Keratinocyte (primary cell): Measurements from ENCODE around the gene CDR2L. TPM values are rescaled to one million over a fixed set of nuclear protein-coding genes. Genes with fewer than 3 reads are reported as not detected.
"Not testable (repeated sequence)": the region's sequence is repeated elsewhere in the genome, so short reads cannot be mapped to it uniquely, and the experiment has no call there.

Experiments
- DNase-seq: peaks from one replicate; pipeline ENCODE4 v3.0.0-alpha.2; 2011; ENCODE audit warnings: low read depth, missing footprints, low spot score
- FAIRE-seq: peaks from 2 replicates; lab custom pipeline; 2011; peaks lifted over from hg19 to GRCh38; lab: Jason Lieb, UNC
- H2AFZ ChIP-seq: 2 replicates; pipeline ENCODE4 v1.6.0; 2012; ENCODE audit warnings: low read length, control low read depth, inconsistent platforms; ENCODE audit not compliant: control insufficient read depth
- H3K27ac ChIP-seq: 2 replicates; pipeline ENCODE4 v1.5.1; 2011; ENCODE audit warnings: low read length; ENCODE audit not compliant: control insufficient read depth, insufficient read depth
- H3K27me3 ChIP-seq: 3 replicates; pipeline ENCODE4 v1.6.0; 2011; ENCODE audit warnings: low read length; ENCODE audit not compliant: control insufficient read depth, insufficient read depth; ENCODE audit errors: extremely low read depth
- H3K36me3 ChIP-seq, 2 experiments: 2 replicates in 1 of 2; 3 replicates in 1 of 2; pipeline ENCODE4 v1.5.1; 2011; ENCODE audit warnings: low read length in 2 of 2, mild to moderate bottlenecking in 1 of 2; ENCODE audit not compliant: control insufficient read depth in 2 of 2, insufficient read depth in 2 of 2; ENCODE audit errors: extremely low read depth in 1 of 2
- H3K4me1 ChIP-seq: 3 replicates; pipeline ENCODE4 v1.5.1; 2011; ENCODE audit warnings: low read length; ENCODE audit not compliant: control insufficient read depth, insufficient read depth; ENCODE audit errors: extremely low read depth
- H3K4me2 ChIP-seq: 3 replicates; pipeline ENCODE4 v1.6.0; 2011; ENCODE audit warnings: low read depth, low read length; ENCODE audit not compliant: control insufficient read depth, insufficient read depth; ENCODE audit errors: extremely low read depth
- H3K4me3 ChIP-seq, 3 experiments: fragments of 200-600 bp in 1 of 3; sonication (generic) in 1 of 3; 2 replicates in 2 of 3; 3 replicates in 1 of 3; pipeline ENCODE4 v1.5.1; 2011 to 2016; ENCODE audit warnings: low read length in 3 of 3, mild to moderate bottlenecking in 3 of 3, control low read depth in 2 of 3, inconsistent platforms in 1 of 3, low read depth in 1 of 3, mixed read lengths in 1 of 3, mixed run types in 1 of 3, moderate library complexity in 1 of 3; ENCODE audit not compliant: control insufficient read depth in 2 of 3, insufficient read depth in 2 of 3; ENCODE audit errors: extremely low read depth in 1 of 3
- H3K79me2 ChIP-seq: 2 replicates; pipeline ENCODE4 v1.6.0; 2012; ENCODE audit warnings: low read length; ENCODE audit not compliant: control insufficient read depth, insufficient read depth
- H3K9ac ChIP-seq: 3 replicates; pipeline ENCODE4 v1.6.0; 2011; ENCODE audit warnings: low read length; ENCODE audit not compliant: control insufficient read depth, insufficient read depth; ENCODE audit errors: extremely low read depth
- H3K9me1 ChIP-seq: 3 replicates; pipeline ENCODE4 v1.6.0; 2011; ENCODE audit warnings: low read length; ENCODE audit not compliant: control insufficient read depth, insufficient read depth; ENCODE audit errors: extremely low read depth
- H3K9me3 ChIP-seq: 2 replicates; pipeline ENCODE4 v1.5.1; 2012; ENCODE audit warnings: low read depth, low read length; ENCODE audit not compliant: control insufficient read depth
- H4K20me1 ChIP-seq: 3 replicates; pipeline ENCODE4 v1.6.0; 2011; ENCODE audit warnings: low read length; ENCODE audit not compliant: control insufficient read depth, insufficient read depth; ENCODE audit errors: extremely low read depth
- EZH2 ChIP-seq: IDR thresholded peaks from one replicate; pipeline ENCODE4 v1.6.1; 2012; ENCODE audit warnings: inconsistent platforms, mild to moderate bottlenecking, low read length, moderate library complexity
- dilution Hi-C: fragments of 300-500 bp; cut with MboI; formaldehyde crosslinking; loops from one replicate; pipeline ENCODE4 v1.7.0; 2020; ENCODE audit warnings: low sequenced_read_pairs; ENCODE audit not compliant: extremely low pct_ligation_motif_present
- polyA plus RNA-seq, 5 experiments: library from polyadenylated mRNA; depleted of rRNA in 3 of 5; stranded (reverse) in 3 of 5; stranded (forward) in 1 of 5; unstranded in 1 of 5; fragments of >200 nt; gene quantifications; 1 replicate in 1 of 5; 2 replicates in 3 of 5; 3 replicates in 1 of 5; pipeline versions ENCODE4 v1.2.1 to v1.2.3, GENCODE V29; 2011 to 2012; ENCODE audit warnings: missing spikeins in 2 of 5, low read depth in 1 of 5, low replicate concordance in 1 of 5
- TF ChIP-seq, protein P1 (sequence below), 3 experiments: IDR thresholded peaks in 1 of 3; conservative IDR thresholded peaks in 1 of 3; optimal IDR thresholded peaks in 1 of 3; 2 replicates in 2 of 3; 3 replicates in 1 of 3; pipeline versions ENCODE3 to v1.5.1; 2011; ENCODE audit warnings: low read length in 3 of 3, mild to moderate bottlenecking in 3 of 3, moderate library complexity in 2 of 3, control low read depth in 1 of 3, inconsistent platforms in 1 of 3; ENCODE audit not compliant: insufficient read depth in 2 of 3; ENCODE audit errors: extremely low read depth in 1 of 3

CDR2L gene
- polyA plus RNA-seq, 1 donor (not counting 4 experiments of a cell fraction or from before 2014, with no cell fraction given) = 7.1 TPM

DNA sequence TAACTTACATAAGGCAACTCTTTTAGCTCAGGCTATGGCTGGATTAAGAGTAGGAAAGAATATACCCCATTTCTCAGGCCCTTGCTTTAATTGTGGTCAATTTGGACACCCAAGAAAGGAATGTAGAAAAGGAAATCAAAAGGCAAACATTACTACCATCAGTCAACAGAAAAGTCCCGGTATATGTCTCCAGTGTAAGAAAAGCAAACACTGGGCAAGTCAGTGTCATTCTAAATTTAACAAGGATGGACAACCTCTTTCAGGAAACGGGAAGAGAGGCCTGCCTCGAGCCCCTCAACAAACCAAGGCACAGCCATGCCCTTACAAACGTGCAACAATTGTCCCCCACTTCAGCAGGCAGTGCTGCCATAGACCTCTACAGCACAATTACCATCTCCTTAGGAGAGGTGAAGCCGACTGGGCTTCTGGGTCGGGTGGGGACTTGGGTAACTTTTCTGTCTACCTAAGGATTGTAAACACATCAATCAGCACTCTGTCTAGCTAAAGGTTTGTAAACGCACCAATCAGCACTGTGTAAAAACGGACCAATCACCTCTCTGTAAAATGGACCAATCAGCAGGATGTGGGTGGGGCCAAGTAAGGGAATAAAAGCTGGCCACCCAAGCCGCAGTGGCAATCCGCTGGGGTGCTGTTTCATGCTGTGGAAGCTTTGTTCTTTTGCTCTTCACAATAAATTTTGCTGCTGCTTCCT is 37.4 kb downstream of the CDR2L start:
- H3K27ac ChIP-seq = no peak overlapping the region
- H3K4me3 ChIP-seq = no peak overlapping the region
- H3K4me1 ChIP-seq = no peaks in the 10 kb centered on the region
- no peaks in the 10 kb centered on the region for H3K9me3 ChIP-seq
- peaks cover 15 to 17% of the 10 kb centered on the region in 2 experiments for H3K36me3 ChIP-seq
- TF ChIP-seq EZH2 = no peak
- TF ChIP-seq, protein P1, sequence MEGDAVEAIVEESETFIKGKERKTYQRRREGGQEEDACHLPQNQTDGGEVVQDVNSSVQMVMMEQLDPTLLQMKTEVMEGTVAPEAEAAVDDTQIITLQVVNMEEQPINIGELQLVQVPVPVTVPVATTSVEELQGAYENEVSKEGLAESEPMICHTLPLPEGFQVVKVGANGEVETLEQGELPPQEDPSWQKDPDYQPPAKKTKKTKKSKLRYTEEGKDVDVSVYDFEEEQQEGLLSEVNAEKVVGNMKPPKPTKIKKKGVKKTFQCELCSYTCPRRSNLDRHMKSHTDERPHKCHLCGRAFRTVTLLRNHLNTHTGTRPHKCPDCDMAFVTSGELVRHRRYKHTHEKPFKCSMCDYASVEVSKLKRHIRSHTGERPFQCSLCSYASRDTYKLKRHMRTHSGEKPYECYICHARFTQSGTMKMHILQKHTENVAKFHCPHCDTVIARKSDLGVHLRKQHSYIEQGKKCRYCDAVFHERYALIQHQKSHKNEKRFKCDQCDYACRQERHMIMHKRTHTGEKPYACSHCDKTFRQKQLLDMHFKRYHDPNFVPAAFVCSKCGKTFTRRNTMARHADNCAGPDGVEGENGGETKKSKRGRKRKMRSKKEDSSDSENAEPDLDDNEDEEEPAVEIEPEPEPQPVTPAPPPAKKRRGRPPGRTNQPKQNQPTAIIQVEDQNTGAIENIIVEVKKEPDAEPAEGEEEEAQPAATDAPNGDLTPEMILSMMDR (optimal IDR thresholded peaks at IDR 0.05 in 1 of 3, IDR thresholded peaks at IDR 0.05 in 1 of 3, conservative IDR thresholded peaks at IDR 0.05 in 1 of 3; ENCODE audit: extremely low read depth in 1 of 3, insufficient read depth in 2 of 3, low read length in 3 of 3) = no peak
- no peak for FAIRE-seq
- no peak overlapping the region for H3K9ac ChIP-seq
- H4K20me1 ChIP-seq = no peaks in the 10 kb centered on the region
- no peak overlapping the region for H2AFZ ChIP-seq
- no peaks in the 10 kb centered on the region for H3K9me1 ChIP-seq
- no peak overlapping the region for H3K4me2 ChIP-seq
- DNase-seq = no peak
- H3K27me3 ChIP-seq = no peaks in the 10 kb centered on the region
- dilution Hi-C loops = no loop called here
- no peaks in the 10 kb centered on the region for H3K79me2 ChIP-seq

DNA sequence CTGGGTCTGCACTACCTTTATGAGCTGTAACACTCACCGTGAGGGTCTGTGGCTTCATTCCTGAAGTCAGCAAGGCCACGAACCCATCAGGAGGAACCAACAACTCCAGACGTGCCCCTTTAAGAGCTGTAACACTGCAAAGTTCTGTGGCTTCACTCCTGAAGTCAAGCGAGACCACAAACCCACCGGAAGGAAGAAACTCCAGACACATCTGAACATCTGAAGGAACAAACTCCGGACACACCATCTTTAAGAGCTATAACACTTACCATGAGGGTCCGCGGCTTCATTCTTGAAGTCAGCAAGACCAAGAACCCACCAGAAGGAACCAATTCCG is 37.9 kb downstream of the CDR2L start:
- H3K79me2 ChIP-seq, FAIRE-seq, H3K27me3 ChIP-seq, DNase-seq, H3K27ac ChIP-seq, H3K4me3 ChIP-seq, H3K4me1 ChIP-seq, H3K4me2 ChIP-seq, dilution Hi-C loops, H3K9me1 ChIP-seq, H4K20me1 ChIP-seq, H2AFZ ChIP-seq, H3K9me3 ChIP-seq, H3K9ac ChIP-seq: not testable (repeated sequence)
- H3K36me3 ChIP-seq = peaks cover 9 to 16% of the 10 kb centered on the region in 2 experiments

DNA sequence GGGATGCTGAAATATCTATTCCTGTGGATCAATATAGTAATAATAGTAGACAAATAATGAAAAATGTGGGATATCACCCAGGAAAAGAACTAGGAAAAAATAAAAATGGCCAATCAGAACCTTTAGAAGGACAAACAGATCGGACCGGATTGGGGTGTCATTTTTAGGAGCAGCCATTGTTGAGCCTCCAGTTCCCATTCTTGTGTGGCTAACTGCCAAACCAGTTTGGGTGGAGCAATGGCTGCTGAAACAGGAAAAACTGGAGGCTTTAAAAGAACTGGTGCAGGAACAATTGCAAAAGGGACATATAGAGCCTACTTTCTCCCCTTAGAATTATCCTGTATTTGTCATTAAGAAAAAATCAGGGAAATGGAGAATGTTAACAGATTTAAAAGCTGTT is 39.2 kb downstream of the CDR2L start:
- H3K9me3 ChIP-seq, H4K20me1 ChIP-seq, DNase-seq, H3K9me1 ChIP-seq, dilution Hi-C loops, H3K27ac ChIP-seq, H3K36me3 ChIP-seq, H3K4me2 ChIP-seq, FAIRE-seq, H3K27me3 ChIP-seq, H3K4me1 ChIP-seq, H3K9ac ChIP-seq, H3K4me3 ChIP-seq, H2AFZ ChIP-seq, H3K79me2 ChIP-seq: not testable (repeated sequence)
